MM.1S (cell line): ENCODE measurements around the gene CYP24A1.

Source experiments
- CTCF ChIP-seq: fragments of 300-600 bp; sonication (generic); IDR thresholded peaks from 2 replicates; pipeline ENCODE4 v1.5.1; 2016; ENCODE audit warnings: antibody characterized with exemption, low read length, mixed read lengths
- EZH2 ChIP-seq: fragments of 300-600 bp; sonication (generic); optimal IDR thresholded peaks from 2 replicates; pipeline ENCODE3; 2017; ENCODE audit warnings: low read depth, mild to moderate bottlenecking, antibody characterized with exemption, low read length, mixed read lengths
- EZH2phosphoT487 ChIP-seq: fragments of 300-600 bp; sonication (generic); IDR thresholded peaks from 2 replicates; pipeline ENCODE4 v1.6.1; 2018; ENCODE audit warnings: antibody characterized with exemption, low read length

DNA sequence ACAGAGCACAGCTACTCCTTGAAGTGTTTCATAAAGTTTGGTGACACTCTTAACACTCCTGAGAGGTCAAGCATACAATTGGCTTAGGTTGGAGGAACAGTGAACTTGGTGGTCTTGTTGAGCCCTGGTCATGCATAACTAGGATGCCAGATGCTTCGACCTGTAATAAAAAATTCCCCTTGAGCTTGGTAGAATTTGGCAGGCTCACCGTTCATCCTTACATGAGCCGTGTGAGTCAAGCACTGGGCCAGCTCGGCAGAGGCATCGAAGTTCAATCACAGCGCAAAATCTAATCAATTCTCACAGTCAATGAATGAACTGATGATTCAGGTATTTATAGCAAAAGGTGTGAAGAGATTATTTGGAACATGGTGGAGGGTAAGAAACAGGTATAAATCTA lies 33.7 kb downstream of the CYP24A1 start:
- TF ChIP-seq CTCF: no peak
- TF ChIP-seq EZH2: no peak
- TF ChIP-seq EZH2phosphoT487: no peak
